Mesenchymal stem cell (in vitro differentiated cells and primary cell): ENCODE data around the gene PRR20G.

Experiments
- DNase-seq: peaks from one replicate; pipeline ENCODE4 v3.0.0-alpha.2; 2013
- H2AFZ ChIP-seq: one replicate; pipeline ENCODE4 v1.6.1; 2013; ENCODE audit warnings: low read depth, mild to moderate bottlenecking, control low read depth, inconsistent platforms, low read length, moderate library complexity
- H2AK5ac ChIP-seq: 2 replicates; pipeline ENCODE4 v1.6.1; 2013; ENCODE audit warnings: low read length, moderate library complexity, mild to moderate bottlenecking, inconsistent platforms; ENCODE audit not compliant: severe bottlenecking
- H2BK120ac ChIP-seq: one replicate; pipeline ENCODE4 v1.6.1; 2013; ENCODE audit warnings: low read depth, mild to moderate bottlenecking, inconsistent platforms, low read length, moderate library complexity
- H2BK12ac ChIP-seq, 2 experiments: one replicate each; pipeline ENCODE4 v1.6.1; 2013; ENCODE audit warnings: inconsistent platforms in 2 of 2, low read length in 2 of 2, mild to moderate bottlenecking in 2 of 2, moderate library complexity in 2 of 2, control low read depth in 1 of 2
- H2BK15ac ChIP-seq: one replicate; pipeline ENCODE4 v1.6.1; 2013; ENCODE audit warnings: mild to moderate bottlenecking, low read depth, inconsistent platforms; ENCODE audit not compliant: poor library complexity, severe bottlenecking
- H2BK5ac ChIP-seq: 2 replicates; pipeline ENCODE4 v1.6.1; 2013; ENCODE audit warnings: low read depth, mild to moderate bottlenecking, low read length, control low read depth, inconsistent platforms; ENCODE audit not compliant: poor library complexity, severe bottlenecking
- H3K14ac ChIP-seq, 2 experiments: one replicate each; pipeline ENCODE4 v1.6.1; 2013; ENCODE audit warnings: inconsistent platforms in 2 of 2, low read length in 2 of 2, control low read depth in 1 of 2, mild to moderate bottlenecking in 1 of 2, moderate library complexity in 1 of 2
- H3K18ac ChIP-seq, 2 experiments: one replicate each; pipeline ENCODE4 v1.6.1; 2013; ENCODE audit warnings: inconsistent platforms in 2 of 2, low read length in 2 of 2, control low read depth in 1 of 2, low read depth in 1 of 2, mild to moderate bottlenecking in 1 of 2
- H3K23ac ChIP-seq, 2 experiments: one replicate each; pipeline ENCODE4 v1.6.1; 2013; ENCODE audit warnings: inconsistent platforms in 2 of 2, low read length in 2 of 2, mild to moderate bottlenecking in 2 of 2, moderate library complexity in 2 of 2, control low read depth in 1 of 2
- H3K27ac ChIP-seq: 2 replicates; pipeline ENCODE4 v1.5.1; 2013; ENCODE audit warnings: mild to moderate bottlenecking, moderate library complexity, low read length, control low read depth, inconsistent platforms; ENCODE audit not compliant: poor library complexity, severe bottlenecking
- H3K27me3 ChIP-seq, 2 experiments: 2 replicates each; pipeline versions ENCODE4 v1.6.1 to v1.7.0; 2013; ENCODE audit warnings: low read length in 2 of 2, mild to moderate bottlenecking in 2 of 2, moderate library complexity in 2 of 2, control low read depth in 1 of 2, inconsistent platforms in 1 of 2; ENCODE audit not compliant: control insufficient read depth in 1 of 2, insufficient read depth in 1 of 2
- H3K36me3 ChIP-seq, 2 experiments: 2 replicates each; pipeline versions ENCODE4 v1.6.1 to v1.7.0; 2013; ENCODE audit warnings: low read length in 2 of 2, control low read depth in 1 of 2, inconsistent platforms in 1 of 2, low read depth in 1 of 2, mild to moderate bottlenecking in 1 of 2; ENCODE audit not compliant: insufficient read depth in 2 of 2, control insufficient read depth in 1 of 2
- H3K4ac ChIP-seq, 2 experiments: one replicate each; pipeline ENCODE4 v1.6.1; 2013; ENCODE audit warnings: inconsistent platforms in 2 of 2, low read length in 2 of 2, mild to moderate bottlenecking in 2 of 2, moderate library complexity in 2 of 2, control low read depth in 1 of 2, low read depth in 1 of 2
- H3K4me1 ChIP-seq: 2 replicates; pipeline ENCODE4 v1.6.1; 2013; ENCODE audit warnings: low read depth, low read length, control low read depth; ENCODE audit not compliant: control insufficient read depth, insufficient read depth
- H3K4me2 ChIP-seq: 2 replicates; pipeline ENCODE4 v1.6.1; 2013; ENCODE audit warnings: low read length, mild to moderate bottlenecking, inconsistent platforms; ENCODE audit not compliant: poor library complexity, severe bottlenecking
- H3K4me3 ChIP-seq, 2 experiments: 2 replicates each; pipeline versions ENCODE4 v1.5.1 to v1.7.0; 2013; ENCODE audit warnings: low read length in 2 of 2, mild to moderate bottlenecking in 2 of 2, control low read depth in 1 of 2, low read depth in 1 of 2; ENCODE audit not compliant: insufficient read depth in 1 of 2
- H3K79me1 ChIP-seq: replicated peaks from 2 replicates; pipeline ENCODE4 v1.6.1; 2013; ENCODE audit warnings: mild to moderate bottlenecking, control low read depth, low read length, inconsistent platforms; ENCODE audit not compliant: poor library complexity, severe bottlenecking
- H3K9ac ChIP-seq: 2 replicates; pipeline ENCODE4 v1.7.0; 2013; ENCODE audit warnings: mild to moderate bottlenecking, low read length, moderate library complexity
- H3K9me3 ChIP-seq: 2 replicates; pipeline ENCODE4 v1.7.0; 2013; ENCODE audit warnings: mild to moderate bottlenecking, low read length; ENCODE audit not compliant: control insufficient read depth
- H4K8ac ChIP-seq: one replicate; pipeline ENCODE4 v1.6.1; 2013; ENCODE audit warnings: inconsistent platforms, mild to moderate bottlenecking, low read length, moderate library complexity
- H4K91ac ChIP-seq: one replicate; pipeline ENCODE4 v1.6.1; 2013; ENCODE audit warnings: mild to moderate bottlenecking, low read length, inconsistent platforms
- WGBS: methylation state at CpG from one replicate; pipeline ENCODE4 v1.1.7; 2013; ENCODE audit warnings: mixed read lengths; 5-methylcytosine and 5-hydroxymethylcytosine counted together

The PRR20G gene

GRCh38 chr3:127307916-127308315 is 20.1 kb upstream of the PRR20G start:
- H4K91ac ChIP-seq, result no peak overlapping the region
- H3K14ac ChIP-seq, result no peak overlapping the region
- H3K9me3 ChIP-seq, result no peaks in the 10 kb centered on the region
- H2AFZ ChIP-seq, result no peak overlapping the region
- H3K4me1 ChIP-seq, result no peaks in the 10 kb centered on the region
- no peaks in the 10 kb centered on the region for H3K36me3 ChIP-seq
- no peak overlapping the region for H2BK12ac ChIP-seq
- H3K23ac ChIP-seq, result no peak overlapping the region
- 71% methylated on average over 3 of the region's 4 CpGs for whole genome bisulfite sequencing
- no peak overlapping the region for H3K4me2 ChIP-seq
- no peak overlapping the region for H2BK120ac ChIP-seq
- no peak overlapping the region for H3K9ac ChIP-seq
- no peak overlapping the region for H3K18ac ChIP-seq
- no peak overlapping the region for H4K8ac ChIP-seq
- H2BK5ac ChIP-seq, result no peak overlapping the region
- DNase-seq, result no peak
- H3K27me3 ChIP-seq, result peaks cover 7 to 34% of the 10 kb centered on the region in 2 experiments
- no peak overlapping the region for H3K4ac ChIP-seq
- H3K4me3 ChIP-seq, result no peak overlapping the region
- H3K79me1 ChIP-seq, result no peaks in the 10 kb centered on the region
- no peak overlapping the region for H2AK5ac ChIP-seq
- no peak overlapping the region for H2BK15ac ChIP-seq
- no peak overlapping the region for H3K27ac ChIP-seq

DNA sequence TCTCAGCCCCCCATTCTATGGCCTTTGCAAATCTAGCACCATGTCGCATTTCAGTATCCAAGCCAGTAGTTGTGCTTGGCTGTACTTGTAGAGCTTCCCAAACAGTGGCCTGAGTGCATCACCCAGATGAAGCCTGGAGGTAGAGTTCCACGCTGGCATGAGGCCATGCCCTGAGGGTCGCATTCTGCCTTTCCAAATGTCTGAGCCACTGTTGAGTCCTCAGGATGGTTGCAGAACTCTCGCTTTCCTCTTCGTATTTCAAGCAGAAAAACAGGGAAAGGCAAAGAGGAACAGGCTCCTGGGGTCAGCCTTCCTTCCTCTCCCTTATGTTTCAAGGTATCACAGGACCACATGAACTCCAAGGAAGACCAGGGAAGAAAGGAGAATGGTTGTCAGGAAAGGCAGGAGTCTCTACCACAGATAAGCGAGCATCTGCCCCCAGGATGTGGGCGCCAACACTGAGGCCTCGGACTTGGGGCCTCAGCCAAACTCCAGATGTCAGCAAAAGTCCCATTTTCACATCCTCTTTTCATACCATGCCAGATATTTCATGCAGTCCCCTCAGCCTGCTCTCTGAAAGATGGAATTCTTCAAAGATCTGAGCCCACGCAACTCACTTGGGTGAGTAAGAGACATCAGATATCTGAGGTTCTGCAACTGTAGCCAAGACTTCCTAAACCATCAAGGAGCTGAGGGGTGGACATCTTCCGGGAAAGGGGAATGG is 19.4 kb upstream of the PRR20G start:
- Histone ChIP-seq H2BK120ac (no peak overlapping the region), H3K27ac (no peak overlapping the region), H2AK5ac (no peak overlapping the region), H4K91ac (no peak overlapping the region), H3K4ac (no peak overlapping the region), H3K4me3 (no peak overlapping the region), H3K14ac (no peak overlapping the region), H3K18ac (no peak overlapping the region), H3K9ac (no peak overlapping the region), H4K8ac (no peak overlapping the region), H2BK15ac (no peak overlapping the region), H3K23ac (no peak overlapping the region), H3K9me3 (no peaks in the 10 kb centered on the region), H3K27me3 (peaks cover 7 to 34% of the 10 kb centered on the region in 2 experiments), H3K79me1 (no peaks in the 10 kb centered on the region), H3K4me1 (no peaks in the 10 kb centered on the region), H2BK12ac (no peak overlapping the region), H2AFZ (no peak overlapping the region), H3K4me2 (no peak overlapping the region), H3K36me3 (no peaks in the 10 kb centered on the region), H2BK5ac (no peak overlapping the region)
- 75% methylated on average over 9 of the region's 10 CpGs for WGBS
- no peak for DNase-seq

DNA sequence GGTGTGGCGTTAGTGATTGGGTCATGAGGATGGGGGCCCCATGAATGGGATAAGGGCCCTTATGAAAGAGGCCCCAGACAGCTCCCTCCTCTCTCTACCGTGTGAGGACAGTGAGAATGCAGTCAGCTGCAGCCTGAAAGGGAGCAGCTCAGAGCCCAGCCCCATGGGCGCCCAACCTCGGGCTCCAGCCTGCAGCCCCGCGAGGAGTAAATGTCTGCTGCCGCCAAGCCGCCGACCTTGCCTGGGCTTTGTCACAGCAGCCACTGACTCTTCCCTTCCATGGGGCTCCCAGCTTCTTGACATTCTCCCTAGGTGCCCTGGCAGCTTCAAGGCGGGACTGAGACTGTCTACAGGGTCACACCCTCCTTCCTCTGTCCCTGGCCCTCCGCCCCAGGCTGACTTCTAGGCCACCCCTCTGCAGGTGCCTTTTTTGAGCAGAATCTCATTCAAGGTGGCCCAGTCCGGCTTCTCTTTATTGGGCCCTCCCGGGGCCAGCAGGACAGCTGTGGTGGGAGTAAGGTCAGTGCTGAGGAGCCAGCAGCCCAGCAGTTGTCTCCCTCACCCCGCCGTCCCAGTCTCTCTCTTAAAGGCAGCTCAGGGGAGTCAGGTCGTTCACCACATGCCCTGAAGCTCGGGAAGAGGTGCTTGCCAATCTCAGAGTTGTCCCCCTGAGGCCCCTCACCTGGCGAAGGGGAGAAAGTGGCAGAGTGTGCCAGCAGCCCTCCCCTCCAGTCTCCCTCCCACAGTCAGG is 18.7 kb upstream of the PRR20G start:
- Histone ChIP-seq H3K27ac (no peak overlapping the region), H4K91ac (no peak overlapping the region), H3K4ac (no peak overlapping the region), H3K27me3 (peaks cover 7 to 33% of the 10 kb centered on the region in 2 experiments), H3K36me3 (no peaks in the 10 kb centered on the region), H2BK5ac (no peak overlapping the region), H3K79me1 (no peaks in the 10 kb centered on the region), H3K23ac (no peak overlapping the region), H3K4me3 (no peak overlapping the region), H4K8ac (no peak overlapping the region), H3K4me2 (no peak overlapping the region), H3K14ac (no peak overlapping the region), H2AK5ac (no peak overlapping the region), H3K4me1 (no peaks in the 10 kb centered on the region), H2AFZ (no peak overlapping the region), H3K9me3 (no peaks in the 10 kb centered on the region), H3K18ac (no peak overlapping the region), H2BK120ac (no peak overlapping the region), H3K9ac (no peak overlapping the region), H2BK12ac (no peak overlapping the region), H2BK15ac (no peak overlapping the region)
- DNase-seq, result no peak
- WGBS, result 74% methylated on average over 18 of the region's 18 CpGs

GRCh38 chr3:127305499-127306060 is 17.7 kb upstream of the PRR20G start:
- DNase-seq, result no peak

More at GRCh38 chr3:127305499-127306060, 17.7 kb upstream of the PRR20G start:
- 74% methylated on average over 9 of the region's 9 CpGs for WGBS
- Histone ChIP-seq H2BK5ac (no peak overlapping the region), H2BK12ac (no peak overlapping the region), H2BK15ac (no peak overlapping the region), H3K18ac (no peak overlapping the region), H2AFZ (no peak overlapping the region), H3K14ac (no peak overlapping the region), H2BK120ac (no peak overlapping the region), H3K27me3 (peaks cover 7 to 37% of the 10 kb centered on the region in 2 experiments), H2AK5ac (no peak overlapping the region), H3K4me1 (no peaks in the 10 kb centered on the region), H3K4ac (no peak overlapping the region), H3K4me3 (no peak overlapping the region), H3K36me3 (no peaks in the 10 kb centered on the region), H4K8ac (no peak overlapping the region), H3K9ac (no peak overlapping the region), H3K27ac (no peak overlapping the region), H3K23ac (no peak overlapping the region), H3K9me3 (no peaks in the 10 kb centered on the region), H3K79me1 (no peaks in the 10 kb centered on the region), H3K4me2 (no peak overlapping the region), H4K91ac (no peak overlapping the region)
